Parathyroid adenoma (tissue), 2 donors: Measurements from ENCODE around the gene TACO1.

Source experiments
- H2AFZ ChIP-seq: fragments of 300-600 bp; sonication (generic); one replicate; pipeline ENCODE4 v1.7.0; 2017; ENCODE audit warnings: antibody characterized with exemption, mild to moderate bottlenecking
- H3K27ac ChIP-seq: fragments of 300-600 bp; sonication (generic); one replicate; pipeline ENCODE4 v1.7.0; 2017
- H3K27me3 ChIP-seq: fragments of 300-600 bp; sonication (generic); one replicate; pipeline ENCODE4 v1.7.0; 2017; ENCODE audit warnings: low read length; ENCODE audit not compliant: control insufficient read depth, insufficient read depth
- H3K36me3 ChIP-seq: fragments of 300-600 bp; sonication (generic); one replicate; pipeline ENCODE4 v1.7.0; 2017; ENCODE audit warnings: low read length; ENCODE audit not compliant: control insufficient read depth, insufficient read depth
- H3K4me1 ChIP-seq: fragments of 300-600 bp; sonication (generic); one replicate; pipeline ENCODE4 v1.7.0; 2017; ENCODE audit warnings: control low read depth
- H3K4me2 ChIP-seq: fragments of 300-600 bp; sonication (generic); one replicate; pipeline ENCODE4 v1.7.0; 2017; ENCODE audit warnings: low read length
- H3K4me3 ChIP-seq: fragments of 300-600 bp; sonication (generic); one replicate; pipeline ENCODE4 v1.7.0; 2017; ENCODE audit warnings: low read depth, low read length
- H3K79me2 ChIP-seq: fragments of 300-600 bp; sonication (generic); one replicate; pipeline ENCODE4 v1.7.0; 2017; ENCODE audit warnings: control low read depth
- H3K9ac ChIP-seq: fragments of 300-600 bp; sonication (generic); one replicate; pipeline ENCODE4 v1.7.0; 2017; ENCODE audit warnings: mild to moderate bottlenecking
- H3K9me3 ChIP-seq: fragments of 300-600 bp; sonication (generic); one replicate; pipeline ENCODE4 v1.7.0; 2017; ENCODE audit warnings: low read length; ENCODE audit not compliant: control insufficient read depth
- TF ChIP-seq, protein P1 (sequence below): fragments of 300-600 bp; sonication (generic); IDR thresholded peaks from one replicate; pipeline ENCODE4 v1.7.0; 2017; ENCODE audit warnings: antibody characterized with exemption, mild to moderate bottlenecking
- donor health status: primary hyperparathyroidism.

The TACO1 gene

DNA sequence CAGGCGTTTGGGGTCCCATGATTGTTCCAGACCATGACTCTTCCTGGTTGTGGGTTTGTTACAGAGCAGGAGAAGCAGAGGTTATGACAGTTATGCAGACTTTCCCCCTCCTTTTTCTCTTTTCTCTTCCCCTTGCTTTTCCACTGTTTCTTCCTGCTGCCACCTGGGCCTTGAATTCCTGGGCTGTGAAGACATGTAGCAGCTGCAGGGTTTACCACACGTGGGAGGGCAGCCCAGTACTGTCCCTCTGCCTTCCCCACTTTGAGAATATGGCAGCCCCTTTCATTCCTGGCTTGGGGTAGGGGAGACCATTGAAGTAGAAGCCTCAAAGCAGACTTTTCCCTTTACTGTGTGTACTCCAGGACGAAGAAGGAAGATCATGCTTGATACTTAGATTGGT is 7.9 kb upstream of the TACO1 start:
- H3K36me3 ChIP-seq = no peaks in the 10 kb centered on the region
- no peak overlapping the region for H3K4me3 ChIP-seq
- no peaks in the 10 kb centered on the region for H3K9me3 ChIP-seq
- no peaks in the 10 kb centered on the region for H3K27me3 ChIP-seq
- peaks cover 8% of the 10 kb centered on the region for H3K79me2 ChIP-seq
- no peak overlapping the region for H3K27ac ChIP-seq
- TF ChIP-seq, protein P1, sequence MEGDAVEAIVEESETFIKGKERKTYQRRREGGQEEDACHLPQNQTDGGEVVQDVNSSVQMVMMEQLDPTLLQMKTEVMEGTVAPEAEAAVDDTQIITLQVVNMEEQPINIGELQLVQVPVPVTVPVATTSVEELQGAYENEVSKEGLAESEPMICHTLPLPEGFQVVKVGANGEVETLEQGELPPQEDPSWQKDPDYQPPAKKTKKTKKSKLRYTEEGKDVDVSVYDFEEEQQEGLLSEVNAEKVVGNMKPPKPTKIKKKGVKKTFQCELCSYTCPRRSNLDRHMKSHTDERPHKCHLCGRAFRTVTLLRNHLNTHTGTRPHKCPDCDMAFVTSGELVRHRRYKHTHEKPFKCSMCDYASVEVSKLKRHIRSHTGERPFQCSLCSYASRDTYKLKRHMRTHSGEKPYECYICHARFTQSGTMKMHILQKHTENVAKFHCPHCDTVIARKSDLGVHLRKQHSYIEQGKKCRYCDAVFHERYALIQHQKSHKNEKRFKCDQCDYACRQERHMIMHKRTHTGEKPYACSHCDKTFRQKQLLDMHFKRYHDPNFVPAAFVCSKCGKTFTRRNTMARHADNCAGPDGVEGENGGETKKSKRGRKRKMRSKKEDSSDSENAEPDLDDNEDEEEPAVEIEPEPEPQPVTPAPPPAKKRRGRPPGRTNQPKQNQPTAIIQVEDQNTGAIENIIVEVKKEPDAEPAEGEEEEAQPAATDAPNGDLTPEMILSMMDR = no peak
- H3K4me1 ChIP-seq = no peaks in the 10 kb centered on the region
- H2AFZ ChIP-seq = no peak overlapping the region
- H3K9ac ChIP-seq = no peak overlapping the region
- no peak overlapping the region for H3K4me2 ChIP-seq

DNA sequence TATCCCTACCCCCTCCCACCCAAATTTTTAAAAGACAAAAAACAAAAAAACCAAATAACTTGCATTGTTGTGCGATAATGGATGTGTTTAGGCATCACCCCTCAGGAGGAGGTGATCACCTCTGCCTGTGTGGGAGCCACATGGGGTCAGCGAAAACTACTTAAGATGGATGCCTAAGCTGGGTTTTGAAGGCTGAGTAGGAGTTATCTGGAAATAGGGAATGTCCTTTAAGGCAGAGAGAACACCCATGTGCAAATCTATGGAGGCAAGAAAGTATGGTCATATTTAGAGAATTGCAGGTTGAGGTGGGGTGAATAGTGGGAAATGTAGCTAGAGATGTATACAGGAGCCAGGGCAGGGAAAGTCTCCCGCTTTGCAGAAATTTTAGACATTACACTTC is 5.6 kb upstream of the TACO1 start:
- H3K9me3 ChIP-seq = no peaks in the 10 kb centered on the region
- no peak overlapping the region for H3K4me2 ChIP-seq
- H3K27ac ChIP-seq = no peak overlapping the region

DNA sequence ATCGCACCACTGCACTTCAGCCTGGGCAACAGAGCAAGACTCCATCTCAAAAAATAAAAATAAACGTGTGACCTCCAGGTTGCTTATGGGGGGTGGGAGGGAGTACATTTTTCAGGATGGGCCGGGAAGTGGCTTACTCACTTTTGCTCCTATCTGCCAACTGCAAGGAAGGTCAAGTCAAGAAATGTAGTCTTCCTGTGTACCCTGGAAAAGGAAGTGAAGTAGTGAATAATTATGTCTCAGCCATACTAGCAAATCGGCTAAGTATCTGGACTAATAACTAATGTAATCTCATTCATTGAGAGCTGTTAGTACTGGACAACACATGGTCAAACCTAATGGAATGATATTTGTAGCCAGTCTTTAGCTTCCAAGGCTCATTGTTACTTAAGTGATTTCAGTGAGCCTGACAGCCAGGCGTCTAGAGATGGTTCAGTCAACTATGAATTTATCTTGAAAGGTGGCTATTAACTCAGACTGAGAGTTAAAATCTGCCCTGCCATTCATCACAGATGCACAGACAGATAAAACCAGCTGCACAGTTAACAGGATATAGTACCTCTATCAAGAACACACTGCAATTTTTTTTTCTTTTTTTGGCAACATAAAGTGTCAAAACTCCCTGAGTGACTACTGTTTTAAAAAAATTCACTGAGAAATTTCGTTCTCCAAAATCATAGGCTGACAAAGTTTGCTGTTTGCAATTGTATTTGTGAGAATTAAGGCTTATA is 3.7 kb upstream of the TACO1 start:
- no peak overlapping the region for H3K4me3 ChIP-seq
- no peaks in the 10 kb centered on the region for H3K9me3 ChIP-seq
- no peak overlapping the region for H3K4me2 ChIP-seq
- no peak overlapping the region for H3K9ac ChIP-seq
- TF ChIP-seq, protein P1 = no peak
- H3K36me3 ChIP-seq = no peaks in the 10 kb centered on the region
- no peak overlapping the region for H3K27ac ChIP-seq
- no peaks in the 10 kb centered on the region for H3K4me1 ChIP-seq
- H3K79me2 ChIP-seq = no peaks in the 10 kb centered on the region
- no peaks in the 10 kb centered on the region for H3K27me3 ChIP-seq
- no peak overlapping the region for H2AFZ ChIP-seq

More for the DNA sequence above, 5.6 kb upstream of the TACO1 start:
- TF ChIP-seq, protein P1 = no peak
- no peaks in the 10 kb centered on the region for H3K27me3 ChIP-seq
- peaks cover 5% of the 10 kb centered on the region for H3K79me2 ChIP-seq
- H3K36me3 ChIP-seq = no peaks in the 10 kb centered on the region
- H2AFZ ChIP-seq = no peak overlapping the region
- no peaks in the 10 kb centered on the region for H3K4me1 ChIP-seq
- no peak overlapping the region for H3K4me3 ChIP-seq
- H3K9ac ChIP-seq = no peak overlapping the region

DNA sequence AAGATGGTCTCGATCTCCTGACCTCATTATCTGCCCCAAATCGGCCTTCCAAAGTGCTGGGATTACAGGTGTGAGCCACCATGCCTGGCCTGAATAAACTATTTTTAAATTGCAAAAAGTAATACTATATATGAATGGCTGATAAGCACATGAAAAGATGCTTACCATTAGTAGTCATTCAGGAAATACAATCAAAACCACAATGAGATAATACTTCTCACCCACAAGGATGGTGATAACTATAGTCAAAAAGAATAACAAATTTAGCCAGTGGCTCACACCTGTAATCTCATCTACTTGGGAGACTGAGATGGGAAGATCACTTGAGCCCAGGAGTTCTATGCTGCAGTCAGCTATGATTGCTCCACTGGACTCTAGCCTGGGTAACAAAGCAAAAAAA is 2.4 kb upstream of the TACO1 start:
- H3K9me3 ChIP-seq = no peaks in the 10 kb centered on the region
- TF ChIP-seq, protein P1 = no peak

More for the DNA sequence above, 2.4 kb upstream of the TACO1 start:
- no peak overlapping the region for H3K27ac ChIP-seq
- no peak overlapping the region for H3K4me2 ChIP-seq
- no peaks in the 10 kb centered on the region for H3K36me3 ChIP-seq
- no peak overlapping the region for H3K9ac ChIP-seq
- H3K27me3 ChIP-seq = no peaks in the 10 kb centered on the region
- no peak overlapping the region for H3K4me3 ChIP-seq
- H3K79me2 ChIP-seq = no peaks in the 10 kb centered on the region
- H2AFZ ChIP-seq = no peak overlapping the region
- no peaks in the 10 kb centered on the region for H3K4me1 ChIP-seq
